ENCODE results near the gene WIPF3.
A peak's percentile ranks its signal among the peaks of the same experiment; 100 is the strongest.

The WIPF3 gene

DNA sequence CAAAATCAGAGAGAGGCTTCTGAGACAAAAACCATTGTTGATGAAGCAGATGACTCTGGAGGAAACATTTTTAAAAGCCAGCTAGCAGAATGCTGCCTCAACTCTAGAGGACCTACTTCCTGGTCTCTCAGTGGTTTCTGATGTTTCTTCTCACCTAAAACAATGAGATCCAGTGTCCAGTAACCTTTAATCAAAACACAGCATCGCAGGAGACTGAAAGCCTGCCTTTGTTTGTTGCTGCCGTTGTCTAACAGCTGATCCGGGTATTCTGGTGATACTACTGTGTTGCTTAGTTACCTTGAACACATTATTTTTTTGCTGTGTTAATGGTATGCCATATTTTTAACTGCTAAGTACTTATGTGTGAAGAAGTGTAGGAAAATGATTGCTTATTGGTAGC is 70.9 kb downstream of the WIPF3 start:
- TF ChIP-seq SUZ12 (IDR thresholded peaks at IDR 0.05; ENCODE audit: extremely low read depth, insufficient read depth, insufficient read length): no peak
- Histone ChIP-seq H3K9ac (ENCODE audit: insufficient read length, low read depth) (no peak overlapping the region), H3K4me3 (ENCODE audit: insufficient read length, low read depth) (no peak overlapping the region), H3K27me3 (ENCODE audit: insufficient read depth, insufficient read length) (no peaks in the 10 kb centered on the region), H3K4me1 (ENCODE audit: insufficient read depth, insufficient read length) (no peaks in the 10 kb centered on the region), H3K9me3 (ENCODE audit: insufficient read depth, low read length) (no peaks in the 10 kb centered on the region), H3K36me3 (ENCODE audit: insufficient read depth, insufficient read length, low read length) (no peaks in the 10 kb centered on the region)
- DNase-seq (ENCODE audit: low read depth, low spot score): no peak

DNA sequence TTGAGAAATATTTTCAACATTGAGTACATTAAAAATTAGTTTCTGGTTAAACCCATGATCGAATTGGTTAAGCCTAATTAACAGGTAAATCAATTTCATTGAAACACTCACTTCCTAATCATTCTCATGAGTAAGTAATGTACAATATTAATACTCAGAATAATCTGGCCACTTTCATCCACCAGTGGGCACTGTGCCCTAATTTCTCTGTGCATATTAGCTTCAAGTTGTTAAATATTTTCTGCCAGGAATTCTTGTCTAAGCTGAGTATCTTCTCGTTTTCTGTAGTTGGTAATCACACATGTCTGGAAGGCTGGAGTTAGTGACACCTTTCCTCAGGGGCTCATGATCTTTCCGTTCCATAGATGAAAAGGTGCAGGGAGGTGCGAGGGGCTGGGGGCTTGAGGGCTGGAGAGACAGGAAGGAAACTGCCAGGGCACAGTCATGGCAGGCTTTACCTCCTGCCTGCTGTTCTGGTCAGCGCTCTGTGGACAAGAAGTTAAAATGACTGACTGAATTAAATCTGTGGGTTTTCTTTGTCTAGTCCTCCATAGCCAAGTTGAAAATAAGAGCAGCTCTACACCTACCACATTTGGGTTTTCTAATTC is 71.9 kb downstream of the WIPF3 start:
- H3K4me3 ChIP-seq (ENCODE audit: insufficient read length, low read depth): no peak overlapping the region
- no peaks in the 10 kb centered on the region for H3K36me3 ChIP-seq (ENCODE audit: insufficient read depth, insufficient read length, low read length)
- H3K9ac ChIP-seq (ENCODE audit: insufficient read length, low read depth): no peak overlapping the region
- H3K27me3 ChIP-seq (ENCODE audit: insufficient read depth, insufficient read length): no peaks in the 10 kb centered on the region
- H3K9me3 ChIP-seq (ENCODE audit: insufficient read depth, low read length): no peaks in the 10 kb centered on the region
- TF ChIP-seq YY1 (IDR thresholded peaks at IDR 0.05; ENCODE audit: insufficient read depth, insufficient read length) (no peak), ZNF274 (IDR thresholded peaks at IDR 0.05; ENCODE audit: low read depth, low read length) (no peak), SUZ12 (IDR thresholded peaks at IDR 0.05; ENCODE audit: extremely low read depth, insufficient read depth, insufficient read length) (no peak)
- DNase-seq (ENCODE audit: low read depth, low spot score): no peak
- no peaks in the 10 kb centered on the region for H3K4me1 ChIP-seq (ENCODE audit: insufficient read depth, insufficient read length)

GRCh38 chr7:29879609-29880008 is 73.3 kb downstream of the WIPF3 start:
- Histone ChIP-seq H3K4me3 (ENCODE audit: insufficient read length, low read depth) (no peak overlapping the region), H3K36me3 (ENCODE audit: insufficient read depth, insufficient read length, low read length) (no peaks in the 10 kb centered on the region), H3K9ac (ENCODE audit: insufficient read length, low read depth) (no peak overlapping the region), H3K9me3 (ENCODE audit: insufficient read depth, low read length) (no peaks in the 10 kb centered on the region), H3K4me1 (ENCODE audit: insufficient read depth, insufficient read length) (no peaks in the 10 kb centered on the region), H3K27me3 (ENCODE audit: insufficient read depth, insufficient read length) (no peaks in the 10 kb centered on the region)
- TF ChIP-seq SUZ12 (IDR thresholded peaks at IDR 0.05; ENCODE audit: extremely low read depth, insufficient read depth, insufficient read length): no peak
- no peak for TF ChIP-seq YY1 (IDR thresholded peaks at IDR 0.05; ENCODE audit: insufficient read depth, insufficient read length)
- no peak for TF ChIP-seq ZNF274 (IDR thresholded peaks at IDR 0.05; ENCODE audit: low read depth, low read length)
- no peak for DNase-seq (ENCODE audit: low read depth, low spot score)

- TF ChIP-seq YY1 (IDR thresholded peaks at IDR 0.05; ENCODE audit: insufficient read depth, insufficient read length): no peak
- no peak for TF ChIP-seq SUZ12 (IDR thresholded peaks at IDR 0.05; ENCODE audit: extremely low read depth, insufficient read depth, insufficient read length)
- TF ChIP-seq ZNF274 (IDR thresholded peaks at IDR 0.05; ENCODE audit: low read depth, low read length): no peak
- no peaks in the 10 kb centered on the region for H3K36me3 ChIP-seq (ENCODE audit: insufficient read depth, insufficient read length, low read length)
- no peaks in the 10 kb centered on the region for H3K27me3 ChIP-seq (ENCODE audit: insufficient read depth, insufficient read length)
- DNase-seq (ENCODE audit: low read depth, low spot score): peak; percentile 58
- peak overlapping the region; percentile 17 for H3K9ac ChIP-seq (ENCODE audit: insufficient read length, low read depth)
- no peaks in the 10 kb centered on the region for H3K9me3 ChIP-seq (ENCODE audit: insufficient read depth, low read length)
- no peak overlapping the region for H3K4me3 ChIP-seq (ENCODE audit: insufficient read length, low read depth)
- no peaks in the 10 kb centered on the region for H3K4me1 ChIP-seq (ENCODE audit: insufficient read depth, insufficient read length)
Measured at GRCh38 chr7:29881724-29882123, 75.4 kb downstream of the WIPF3 start.

- no peak for TF ChIP-seq ZNF274 (IDR thresholded peaks at IDR 0.05; ENCODE audit: low read depth, low read length)
- TF ChIP-seq YY1 (IDR thresholded peaks at IDR 0.05; ENCODE audit: insufficient read depth, insufficient read length): no peak
- TF ChIP-seq SUZ12 (IDR thresholded peaks at IDR 0.05; ENCODE audit: extremely low read depth, insufficient read depth, insufficient read length): no peak
- Histone ChIP-seq H3K4me1 (ENCODE audit: insufficient read depth, insufficient read length) (no peaks in the 10 kb centered on the region), H3K9ac (ENCODE audit: insufficient read length, low read depth) (no peak overlapping the region), H3K4me3 (ENCODE audit: insufficient read length, low read depth) (no peak overlapping the region), H3K9me3 (ENCODE audit: insufficient read depth, low read length) (no peaks in the 10 kb centered on the region), H3K27me3 (ENCODE audit: insufficient read depth, insufficient read length) (no peaks in the 10 kb centered on the region), H3K36me3 (ENCODE audit: insufficient read depth, insufficient read length, low read length) (no peaks in the 10 kb centered on the region)
- no peak for DNase-seq (ENCODE audit: low read depth, low spot score)
Measured at GRCh38 chr7:29882481-29882880, 76.2 kb downstream of the WIPF3 start.

GRCh38 chr7:29883462-29884398 is 77.4 kb downstream of the WIPF3 start:
- H3K4me1 ChIP-seq (ENCODE audit: insufficient read depth, insufficient read length): no peaks in the 10 kb centered on the region
- peak; percentile 20 for DNase-seq (ENCODE audit: low read depth, low spot score)
- TF ChIP-seq SUZ12 (IDR thresholded peaks at IDR 0.05; ENCODE audit: extremely low read depth, insufficient read depth, insufficient read length) (no peak), ZNF274 (IDR thresholded peaks at IDR 0.05; ENCODE audit: low read depth, low read length) (no peak), YY1 (IDR thresholded peaks at IDR 0.05; ENCODE audit: insufficient read depth, insufficient read length) (no peak)
- H3K4me3 ChIP-seq (ENCODE audit: insufficient read length, low read depth): no peak overlapping the region
- peak overlapping the region; percentile 50 for H3K9ac ChIP-seq (ENCODE audit: insufficient read length, low read depth)
- H3K9me3 ChIP-seq (ENCODE audit: insufficient read depth, low read length): no peaks in the 10 kb centered on the region
- no peaks in the 10 kb centered on the region for H3K36me3 ChIP-seq (ENCODE audit: insufficient read depth, insufficient read length, low read length)
- no peaks in the 10 kb centered on the region for H3K27me3 ChIP-seq (ENCODE audit: insufficient read depth, insufficient read length)
